ENCODE measurements around the gene LLGL2.

Gene LLGL2

DNA sequence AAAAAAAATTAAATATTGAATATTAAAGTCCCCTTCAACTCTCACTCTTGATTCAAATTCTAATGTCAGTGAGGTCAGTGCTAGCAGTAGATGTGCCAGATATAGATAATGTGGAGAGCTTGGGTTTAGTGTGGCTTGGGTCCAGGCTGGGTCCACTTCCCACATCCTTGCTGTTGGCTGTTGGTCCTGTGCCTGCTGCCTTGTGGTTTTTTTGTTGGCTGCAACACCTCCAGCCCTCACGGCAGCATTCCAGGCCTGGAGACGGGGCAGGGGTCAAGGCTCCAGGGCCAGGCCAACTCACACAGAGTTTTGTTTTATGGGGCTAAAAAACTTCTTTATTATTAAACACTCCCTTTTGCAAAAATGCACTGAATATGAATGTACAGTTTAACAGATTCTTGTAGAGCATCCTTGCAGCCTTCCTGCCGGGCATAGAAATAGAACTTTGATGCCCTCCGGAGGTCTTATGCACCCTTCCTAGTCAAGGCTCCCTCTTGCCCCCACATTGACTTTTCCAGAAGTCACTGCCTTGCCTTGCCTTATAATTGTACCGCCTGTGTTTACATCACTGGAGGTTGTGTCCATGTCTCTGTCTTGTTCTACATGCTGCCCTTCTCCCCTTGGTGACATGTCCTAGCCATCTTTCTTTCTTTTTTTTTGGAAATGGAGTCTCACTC is 36.6 kb downstream of the LLGL2 start:
- TF ChIP-seq, protein P1, sequence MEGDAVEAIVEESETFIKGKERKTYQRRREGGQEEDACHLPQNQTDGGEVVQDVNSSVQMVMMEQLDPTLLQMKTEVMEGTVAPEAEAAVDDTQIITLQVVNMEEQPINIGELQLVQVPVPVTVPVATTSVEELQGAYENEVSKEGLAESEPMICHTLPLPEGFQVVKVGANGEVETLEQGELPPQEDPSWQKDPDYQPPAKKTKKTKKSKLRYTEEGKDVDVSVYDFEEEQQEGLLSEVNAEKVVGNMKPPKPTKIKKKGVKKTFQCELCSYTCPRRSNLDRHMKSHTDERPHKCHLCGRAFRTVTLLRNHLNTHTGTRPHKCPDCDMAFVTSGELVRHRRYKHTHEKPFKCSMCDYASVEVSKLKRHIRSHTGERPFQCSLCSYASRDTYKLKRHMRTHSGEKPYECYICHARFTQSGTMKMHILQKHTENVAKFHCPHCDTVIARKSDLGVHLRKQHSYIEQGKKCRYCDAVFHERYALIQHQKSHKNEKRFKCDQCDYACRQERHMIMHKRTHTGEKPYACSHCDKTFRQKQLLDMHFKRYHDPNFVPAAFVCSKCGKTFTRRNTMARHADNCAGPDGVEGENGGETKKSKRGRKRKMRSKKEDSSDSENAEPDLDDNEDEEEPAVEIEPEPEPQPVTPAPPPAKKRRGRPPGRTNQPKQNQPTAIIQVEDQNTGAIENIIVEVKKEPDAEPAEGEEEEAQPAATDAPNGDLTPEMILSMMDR (IDR thresholded peaks at IDR 0.05) = no peak

DNA sequence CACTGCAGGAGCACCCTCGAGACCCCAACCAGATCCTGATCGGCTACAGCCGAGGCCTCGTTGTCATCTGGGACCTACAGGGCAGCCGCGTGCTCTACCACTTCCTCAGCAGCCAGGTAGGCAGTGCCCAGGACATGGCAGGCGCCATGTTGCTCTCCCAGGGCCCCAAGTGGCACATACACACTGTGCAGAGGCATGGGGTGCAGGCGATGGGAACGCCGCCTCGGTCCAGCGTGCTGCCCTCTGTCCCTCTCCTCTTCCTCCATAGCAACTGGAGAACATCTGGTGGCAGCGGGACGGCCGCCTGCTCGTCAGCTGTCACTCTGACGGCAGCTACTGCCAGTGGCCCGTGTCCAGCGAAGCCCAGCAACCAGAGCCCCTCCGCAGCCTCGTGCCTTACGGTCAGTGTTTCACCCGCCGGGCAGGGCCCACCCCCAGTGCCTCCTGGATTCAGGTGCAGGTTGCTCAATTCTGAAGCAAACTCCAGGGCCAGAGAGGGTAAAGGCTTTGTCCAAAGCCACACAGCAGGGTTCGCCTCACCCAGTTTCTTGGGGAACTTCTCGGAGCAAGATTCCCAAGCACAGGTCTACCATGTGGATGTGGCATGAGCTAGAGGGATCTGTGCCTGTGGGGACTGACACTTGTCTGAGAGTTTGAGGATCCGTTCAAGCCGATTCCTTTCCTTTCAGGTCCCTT is 37.7 kb downstream of the LLGL2 start:
- Histone ChIP-seq H3K9me3 (no peaks in the 10 kb centered on the region), H3K4me1 (ENCODE audit: control insufficient read depth in 1 of 2, insufficient read depth in 1 of 2, low read depth in 1 of 2, low read length in 1 of 2) (no peaks in the 10 kb centered on the region), H3K27me3 (no peaks in the 10 kb centered on the region), H3K4me3 (ENCODE audit: low read depth in 1 of 2, low read length in 1 of 2) (no peak overlapping the region), H3K36me3 (no peaks in the 10 kb centered on the region), H3K27ac (no peak overlapping the region)
- TF ChIP-seq, protein P1 (IDR thresholded peaks at IDR 0.05) = no peak

More for the DNA sequence above, 36.6 kb downstream of the LLGL2 start:
- Histone ChIP-seq H3K4me1 (ENCODE audit: control insufficient read depth in 1 of 2, insufficient read depth in 1 of 2, low read depth in 1 of 2, low read length in 1 of 2) (no peaks in the 10 kb centered on the region), H3K4me3 (ENCODE audit: low read depth in 1 of 2, low read length in 1 of 2) (no peak overlapping the region), H3K27ac (no peak overlapping the region), H3K36me3 (no peaks in the 10 kb centered on the region), H3K27me3 (no peaks in the 10 kb centered on the region), H3K9me3 (no peaks in the 10 kb centered on the region)

DNA sequence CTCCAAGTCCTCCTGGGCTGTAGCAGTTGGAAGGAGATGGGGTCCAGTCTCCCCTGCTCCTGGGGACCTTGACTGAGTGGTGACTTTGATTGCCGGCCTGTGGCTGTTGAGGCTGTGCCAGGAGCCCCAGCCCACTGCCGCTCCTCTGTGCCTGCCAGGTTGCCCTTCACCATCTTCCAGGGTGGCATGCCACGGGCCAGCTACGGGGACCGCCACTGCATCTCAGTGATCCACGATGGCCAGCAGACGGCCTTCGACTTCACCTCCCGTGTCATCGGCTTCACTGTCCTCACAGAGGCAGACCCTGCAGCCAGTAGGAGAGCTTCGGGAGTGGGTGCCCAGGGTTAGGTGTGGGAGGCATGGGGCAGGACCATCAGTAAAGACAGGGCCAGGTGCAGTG is 38.7 kb downstream of the LLGL2 start:
- Histone ChIP-seq H3K27ac (no peak overlapping the region), H3K4me3 (ENCODE audit: low read depth in 1 of 2, low read length in 1 of 2) (no peak overlapping the region), H3K27me3 (no peaks in the 10 kb centered on the region), H3K36me3 (no peaks in the 10 kb centered on the region), H3K4me1 (ENCODE audit: control insufficient read depth in 1 of 2, insufficient read depth in 1 of 2, low read depth in 1 of 2, low read length in 1 of 2) (no peaks in the 10 kb centered on the region), H3K9me3 (no peaks in the 10 kb centered on the region)
- TF ChIP-seq, protein P1 (IDR thresholded peaks at IDR 0.05) = no peak

DNA sequence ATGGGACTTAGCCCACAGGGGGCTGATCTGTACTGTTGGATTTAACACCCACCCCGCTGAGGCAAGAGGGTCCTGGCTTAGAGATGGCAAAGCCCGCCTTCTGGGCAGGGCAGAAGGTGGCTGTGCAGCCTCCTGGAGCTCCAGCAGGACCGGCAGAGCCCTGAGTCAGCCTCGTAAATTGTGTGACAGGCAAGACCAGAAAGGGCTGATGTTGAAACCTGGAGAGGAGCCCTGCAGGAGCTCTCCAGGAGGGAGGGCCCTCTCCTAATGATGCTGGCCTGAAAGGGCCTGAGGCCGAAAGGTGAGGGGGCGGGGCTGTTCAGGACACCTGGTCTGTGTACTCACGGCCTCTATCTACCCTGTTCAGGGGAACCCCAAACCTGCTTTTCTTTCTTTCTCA is 39.6 kb downstream of the LLGL2 start:
- Histone ChIP-seq H3K27me3 (no peaks in the 10 kb centered on the region), H3K4me1 (ENCODE audit: control insufficient read depth in 1 of 2, insufficient read depth in 1 of 2, low read depth in 1 of 2, low read length in 1 of 2) (no peaks in the 10 kb centered on the region), H3K36me3 (no peaks in the 10 kb centered on the region), H3K9me3 (no peaks in the 10 kb centered on the region), H3K27ac (no peak overlapping the region), H3K4me3 (ENCODE audit: low read depth in 1 of 2, low read length in 1 of 2) (no peak overlapping the region)
- TF ChIP-seq, protein P1 (IDR thresholded peaks at IDR 0.05) = no peak

DNA sequence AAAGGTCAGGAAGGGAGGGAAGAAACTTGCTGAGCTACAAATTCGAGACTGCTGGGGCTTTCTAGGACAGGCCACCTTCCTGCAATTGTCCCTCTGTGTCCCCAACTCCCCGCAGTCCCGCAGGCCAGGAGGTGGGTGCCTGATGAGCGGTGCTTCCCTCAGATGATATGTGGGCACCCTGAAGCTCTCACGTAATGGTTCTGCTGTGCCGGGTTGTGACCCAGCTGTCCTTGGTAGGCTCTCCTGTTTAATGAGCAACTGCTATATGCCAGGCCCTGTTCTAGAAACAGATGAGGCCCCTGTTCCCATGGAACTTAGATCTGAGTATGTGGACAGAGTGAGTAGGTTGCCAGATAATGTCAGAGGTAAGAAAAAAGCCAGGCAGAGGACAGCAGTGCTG is 40.1 kb downstream of the LLGL2 start:
- H3K27ac ChIP-seq = no peak overlapping the region
- no peaks in the 10 kb centered on the region for H3K9me3 ChIP-seq
- no peaks in the 10 kb centered on the region for H3K36me3 ChIP-seq
- H3K4me3 ChIP-seq (ENCODE audit: low read depth in 1 of 2, low read length in 1 of 2) = no peak overlapping the region
- H3K4me1 ChIP-seq (ENCODE audit: control insufficient read depth in 1 of 2, insufficient read depth in 1 of 2, low read depth in 1 of 2, low read length in 1 of 2) = peaks cover 0 to 1% of the 10 kb centered on the region in 2 experiments
- H3K27me3 ChIP-seq = no peaks in the 10 kb centered on the region
- TF ChIP-seq, protein P1 (IDR thresholded peaks at IDR 0.05) = no peak
